BE2C (cell line): ENCODE measurements around the gene RIMBP2.

Experiments used
- DNase-seq: peaks from one replicate; pipeline ENCODE4 v3.0.0-alpha.2; 2020
- H3K27me3 ChIP-seq: fragments of 250-450 bp; sonication (Bioruptor Pico); 2 replicates; pipeline ENCODE4 v1.5.1; 2020; ENCODE audit warnings: mild to moderate bottlenecking
- H3K36me3 ChIP-seq: fragments of 250-450 bp; sonication (Bioruptor Pico); 2 replicates; pipeline ENCODE4 v1.5.1; 2020; ENCODE audit warnings: mild to moderate bottlenecking
- H3K4me1 ChIP-seq: fragments of 250-450 bp; sonication (Bioruptor Pico); 2 replicates; pipeline ENCODE4 v1.5.1; 2020
- H3K4me3 ChIP-seq: 2 replicates; pipeline ENCODE4 v1.5.1; 2011; ENCODE audit warnings: low read depth, low read length
- H3K9me3 ChIP-seq: fragments of 250-450 bp; sonication (Bioruptor Pico); 2 replicates; pipeline ENCODE4 v1.5.1; 2020
- CTCF ChIP-seq: IDR thresholded peaks from 2 replicates; pipeline ENCODE4 v1.5.1; 2012; ENCODE audit warnings: mild to moderate bottlenecking, low read depth, low read length

The RIMBP2 gene

GRCh38 chr12:130424858-130425697 is 291.0 kb downstream of the RIMBP2 start:
- Histone ChIP-seq H3K36me3 (peaks cover 83% of the 10 kb centered on the region), H3K9me3 (no peaks in the 10 kb centered on the region), H3K4me3 (no peak overlapping the region), H3K27me3 (no peaks in the 10 kb centered on the region), H3K4me1 (no peaks in the 10 kb centered on the region)
- TF ChIP-seq CTCF, result no peak
- DNase-seq, result no peak

GRCh38 chr12:130423991-130424857 is 291.9 kb downstream of the RIMBP2 start:
- H3K27me3 ChIP-seq, result no peaks in the 10 kb centered on the region
- TF ChIP-seq CTCF, result no peak
- H3K9me3 ChIP-seq, result no peaks in the 10 kb centered on the region
- H3K36me3 ChIP-seq, result peaks cover 76% of the 10 kb centered on the region
- no peak overlapping the region for H3K4me3 ChIP-seq
- DNase-seq, result no peak
- no peaks in the 10 kb centered on the region for H3K4me1 ChIP-seq

GRCh38 chr12:130423136-130423535 is 293.0 kb downstream of the RIMBP2 start:
- no peak overlapping the region for H3K4me3 ChIP-seq
- no peaks in the 10 kb centered on the region for H3K9me3 ChIP-seq
- H3K4me1 ChIP-seq, result no peaks in the 10 kb centered on the region

GRCh38 chr12:130422676-130423075 is 293.4 kb downstream of the RIMBP2 start:
- Histone ChIP-seq H3K4me1 (no peaks in the 10 kb centered on the region), H3K36me3 (peaks cover 67% of the 10 kb centered on the region), H3K4me3 (no peak overlapping the region), H3K9me3 (no peaks in the 10 kb centered on the region), H3K27me3 (no peaks in the 10 kb centered on the region)
- DNase-seq, result no peak
- no peak for TF ChIP-seq CTCF

More at GRCh38 chr12:130423136-130423535, 293.0 kb downstream of the RIMBP2 start:
- no peaks in the 10 kb centered on the region for H3K27me3 ChIP-seq
- TF ChIP-seq CTCF, result no peak
- H3K36me3 ChIP-seq, result peaks cover 69% of the 10 kb centered on the region
- DNase-seq, result no peak

GRCh38 chr12:130421896-130422295 is 294.2 kb downstream of the RIMBP2 start:
- H3K4me1 ChIP-seq, result no peaks in the 10 kb centered on the region
- TF ChIP-seq CTCF, result no peak
- peaks cover 65% of the 10 kb centered on the region for H3K36me3 ChIP-seq
- H3K27me3 ChIP-seq, result no peaks in the 10 kb centered on the region
- H3K9me3 ChIP-seq, result no peaks in the 10 kb centered on the region
- no peak for DNase-seq
- H3K4me3 ChIP-seq, result no peak overlapping the region

GRCh38 chr12:130420071-130420470 is 296.0 kb downstream of the RIMBP2 start:
- H3K4me1 ChIP-seq, result no peaks in the 10 kb centered on the region
- H3K9me3 ChIP-seq, result no peaks in the 10 kb centered on the region
- H3K4me3 ChIP-seq, result no peak overlapping the region
- H3K36me3 ChIP-seq, result peaks cover 58% of the 10 kb centered on the region
- TF ChIP-seq CTCF, result no peak
- no peaks in the 10 kb centered on the region for H3K27me3 ChIP-seq
- DNase-seq, result no peak
